GM18870 (cell line): ENCODE data around the gene DYNC1I1.
"Not testable (repeated sequence)": the region's sequence is repeated elsewhere in the genome, so short reads cannot be mapped to it uniquely, and the experiment has no call there.

Experiments used
- ATAC-seq: cut with Tn5 transposase; IDR thresholded peaks from one replicate; pipeline ENCODE4 v1.9.1; 2021; ENCODE audit warnings: moderate library complexity; ENCODE audit not compliant: unreplicated experiment

The DYNC1I1 gene

DNA sequence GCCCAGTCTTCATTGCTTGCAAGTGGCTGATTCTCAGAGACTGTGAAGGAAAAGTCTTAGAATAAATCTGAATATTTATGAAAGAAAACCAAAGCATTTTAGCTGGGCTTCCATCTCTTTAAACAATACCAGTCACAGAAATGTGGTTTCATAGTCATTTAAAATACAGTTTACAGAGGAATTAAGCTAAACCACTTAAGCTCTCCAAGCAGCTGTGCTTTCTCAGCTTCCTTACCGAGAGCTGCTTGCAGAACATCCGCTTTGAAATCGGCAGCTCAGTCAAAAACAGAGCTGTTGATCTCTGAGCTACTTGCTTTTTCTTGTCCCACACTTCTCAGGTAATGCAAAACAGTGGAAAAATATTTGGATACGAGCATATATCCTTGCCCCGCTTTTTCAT lies 134.5 kb downstream of the DYNC1I1 start:
- ATAC-seq = no peak

DNA sequence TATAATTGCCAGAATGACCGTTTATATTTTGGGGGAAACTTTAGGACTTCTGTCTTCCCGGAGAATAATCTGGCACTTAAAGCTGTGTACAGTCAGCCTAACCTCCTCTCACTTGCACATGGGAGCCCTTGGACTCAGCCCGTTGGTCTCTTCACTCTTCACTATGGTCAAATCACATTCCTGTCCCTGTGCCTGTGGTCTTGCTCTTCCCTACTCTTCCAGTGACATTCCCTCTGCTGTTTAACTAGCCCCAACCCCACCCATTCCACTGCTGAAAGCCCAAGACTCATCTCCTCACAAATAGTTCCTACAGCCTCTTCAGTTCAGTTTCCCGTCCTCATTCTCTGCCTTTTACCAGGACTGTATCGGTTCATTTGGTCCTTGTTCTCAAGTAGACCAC lies 135.0 kb downstream of the DYNC1I1 start:
- ATAC-seq = no peak

- ATAC-seq = no peak
These were observed 136.1 kb downstream of the DYNC1I1 start for GRCh38 chr7:95908499-95908898.

DNA sequence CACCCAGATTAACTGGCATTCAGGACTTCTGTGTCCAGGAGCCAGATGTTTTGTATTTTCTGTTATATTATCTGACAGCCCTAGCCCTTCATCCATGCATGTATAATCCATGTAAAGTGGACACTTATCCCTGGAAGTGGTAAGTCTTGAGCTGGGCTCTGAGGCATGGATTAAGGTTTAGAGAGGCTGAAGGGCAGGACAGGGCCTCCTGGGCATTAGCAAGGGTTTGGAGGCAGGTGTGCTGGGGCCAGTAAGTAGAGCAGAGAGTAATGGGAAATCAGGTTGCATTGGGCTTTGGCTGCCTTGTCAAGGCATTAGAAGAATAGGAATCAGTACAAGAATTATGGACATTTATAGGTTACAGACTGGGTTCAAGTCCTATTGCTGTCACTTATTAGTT lies 138.0 kb downstream of the DYNC1I1 start:
- ATAC-seq = no peak

GRCh38 chr7:95915731-95916130 lies 143.4 kb downstream of the DYNC1I1 start:
- ATAC-seq = no peak

- ATAC-seq = peak; percentile 68
These were observed 144.4 kb downstream of the DYNC1I1 start for GRCh38 chr7:95916573-95917297.

DNA sequence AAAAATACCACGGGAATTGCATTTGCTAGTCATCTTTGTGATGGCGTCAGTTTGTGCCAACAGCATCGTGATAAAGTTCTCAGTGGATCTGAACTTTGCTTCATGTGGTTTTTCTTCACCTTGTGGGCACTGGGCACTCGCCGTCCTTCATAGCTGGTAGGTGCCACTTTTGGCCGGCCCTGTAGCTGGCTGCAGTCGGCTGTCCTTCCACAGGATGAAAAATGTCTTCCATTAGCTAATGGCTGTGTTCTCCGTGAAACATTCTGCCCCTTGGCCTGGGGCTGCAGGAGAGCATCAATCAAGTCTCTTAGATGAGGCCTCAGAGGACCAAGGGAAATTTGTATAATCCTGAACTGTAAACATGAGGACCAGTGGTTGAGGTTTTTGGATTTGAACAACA lies 145.3 kb downstream of the DYNC1I1 start:
- ATAC-seq = no peak

DNA sequence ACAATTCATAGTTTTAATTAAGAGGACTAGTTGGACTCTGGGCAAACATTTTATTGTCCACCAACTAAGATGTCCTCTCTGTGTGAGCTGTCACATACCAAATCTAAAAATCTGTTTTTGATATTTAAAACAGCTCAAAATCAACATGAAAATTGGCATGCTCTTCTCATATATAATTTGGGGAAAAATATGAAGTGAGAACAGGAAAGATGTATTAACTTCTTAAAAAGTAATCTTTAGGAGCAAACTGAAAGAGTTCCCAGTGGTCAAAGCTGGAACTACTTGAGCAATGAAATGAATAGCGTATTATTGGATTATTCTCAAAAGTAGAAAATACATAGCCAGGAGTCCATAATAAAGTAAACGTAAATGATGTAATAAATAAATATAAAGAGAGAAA lies 147.2 kb downstream of the DYNC1I1 start:
- no peak for ATAC-seq

DNA sequence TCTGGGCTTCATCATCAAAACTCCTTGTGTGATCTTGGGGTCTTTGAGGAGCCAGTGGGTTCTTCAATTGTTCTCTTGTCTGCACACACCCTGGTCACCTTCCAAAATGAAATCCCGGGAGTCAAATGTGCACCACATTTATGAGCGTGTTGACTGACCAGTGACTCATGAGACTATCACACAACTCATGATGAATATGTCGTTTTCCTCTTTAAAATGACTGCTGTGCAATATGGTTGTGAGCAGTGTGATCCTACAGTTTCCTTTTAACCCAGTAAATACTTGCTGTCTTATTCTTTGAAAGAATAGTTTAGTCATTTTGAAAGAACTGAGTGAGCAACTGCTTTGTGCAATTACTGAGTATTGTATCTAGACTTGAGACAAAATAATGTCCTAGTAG lies 149.2 kb downstream of the DYNC1I1 start:
- no peak for ATAC-seq

DNA sequence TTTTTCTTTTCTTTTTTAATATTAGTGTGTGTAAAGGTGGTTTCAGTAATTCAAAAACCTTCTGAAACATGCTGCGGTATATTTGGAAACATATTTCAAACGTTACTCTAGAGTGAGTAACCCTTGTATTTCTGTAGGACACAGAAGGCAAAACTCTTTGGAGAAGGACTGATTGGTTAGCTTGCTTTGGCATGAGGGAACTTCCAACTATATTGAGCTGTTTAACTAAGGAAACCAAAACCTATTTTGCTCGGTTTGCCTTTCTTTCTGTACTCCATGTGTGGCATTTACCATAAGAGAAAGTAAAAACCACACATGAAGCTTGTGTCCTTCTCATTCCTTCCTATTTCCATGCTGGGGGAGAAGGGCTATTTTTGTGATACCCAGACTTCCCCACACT lies 149.8 kb downstream of the DYNC1I1 start:
- no peak for ATAC-seq

- no peak for ATAC-seq
These were observed 152.9 kb downstream of the DYNC1I1 start for GRCh38 chr7:95925236-95925635.

- no peak for ATAC-seq
These were observed 153.6 kb downstream of the DYNC1I1 start for GRCh38 chr7:95925971-95926370.

DNA sequence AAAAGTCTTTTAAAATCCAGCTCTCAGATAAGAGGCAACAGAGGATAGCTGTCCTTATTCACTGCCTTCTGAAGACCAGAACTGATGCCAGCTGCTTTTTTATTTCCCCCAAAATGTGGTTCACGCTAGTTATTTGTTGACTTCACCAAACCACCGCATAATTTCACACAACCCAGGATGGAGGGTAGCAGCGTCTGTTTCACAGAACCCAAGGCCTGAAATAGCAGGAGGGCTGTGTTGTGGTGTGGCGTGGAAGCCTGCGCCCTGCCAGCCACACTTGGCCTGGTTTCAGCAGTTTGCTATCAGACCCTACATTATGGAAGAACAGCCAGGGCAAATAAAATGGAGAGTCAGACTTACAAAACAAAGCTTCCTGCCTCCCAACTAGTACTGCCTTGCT lies 155.4 kb downstream of the DYNC1I1 start:
- ATAC-seq = no peak

- no peak for ATAC-seq
These were observed 157.4 kb downstream of the DYNC1I1 start for GRCh38 chr7:95929710-95930280.

DNA sequence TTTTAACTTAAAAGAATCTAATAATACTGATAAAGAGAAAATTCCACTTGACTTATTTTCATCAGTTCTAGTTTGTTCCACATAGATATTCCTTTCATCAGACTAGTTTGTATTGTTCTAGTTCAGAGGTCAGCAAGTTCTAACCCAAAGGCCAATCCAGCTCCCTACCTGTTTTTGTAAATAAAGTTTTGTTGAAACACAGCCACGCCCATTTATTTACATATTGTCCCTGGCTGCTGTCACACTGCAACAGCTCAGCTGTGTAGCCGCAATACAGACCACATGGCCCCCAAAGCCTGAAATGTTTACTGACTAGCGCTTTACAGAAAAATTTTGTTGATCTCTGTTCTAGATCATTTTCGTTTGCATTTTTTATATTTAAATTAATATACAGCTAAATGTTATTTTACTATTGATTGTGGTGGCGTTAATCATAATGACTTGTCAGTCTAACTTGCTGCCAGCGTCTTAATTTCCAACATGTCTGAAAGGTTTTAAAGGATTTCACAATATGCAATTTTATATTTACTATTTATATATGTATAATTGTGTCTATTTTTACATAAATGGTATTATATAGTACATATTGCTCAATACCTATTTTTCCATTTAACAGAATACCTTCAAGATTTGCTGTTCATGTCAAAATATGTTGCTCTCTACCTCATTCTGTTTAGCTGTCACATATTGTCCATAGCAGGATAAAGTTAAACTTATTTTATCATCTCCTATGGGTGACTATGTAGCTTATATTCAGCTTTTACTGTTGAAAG lies 159.3 kb downstream of the DYNC1I1 start:
- ATAC-seq = no peak

DNA sequence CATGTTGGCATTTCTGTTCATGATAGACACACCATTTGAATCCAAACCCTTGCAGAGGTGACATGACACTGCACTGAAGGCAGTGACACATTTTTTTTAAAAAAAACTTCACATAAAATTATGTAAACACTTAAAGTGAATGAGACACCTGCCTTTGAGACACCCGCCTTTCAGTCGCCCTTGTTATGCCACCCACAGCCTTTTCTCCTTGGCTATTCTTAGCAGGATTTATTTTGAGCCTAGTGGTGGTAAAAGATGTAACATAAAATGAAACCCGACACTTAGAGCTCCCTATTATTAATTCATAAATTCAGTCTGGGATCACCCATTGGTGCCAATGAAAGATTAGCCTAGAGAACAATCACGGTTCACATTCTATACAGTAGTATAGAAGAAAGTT lies 161.3 kb downstream of the DYNC1I1 start:
- ATAC-seq = no peak

DNA sequence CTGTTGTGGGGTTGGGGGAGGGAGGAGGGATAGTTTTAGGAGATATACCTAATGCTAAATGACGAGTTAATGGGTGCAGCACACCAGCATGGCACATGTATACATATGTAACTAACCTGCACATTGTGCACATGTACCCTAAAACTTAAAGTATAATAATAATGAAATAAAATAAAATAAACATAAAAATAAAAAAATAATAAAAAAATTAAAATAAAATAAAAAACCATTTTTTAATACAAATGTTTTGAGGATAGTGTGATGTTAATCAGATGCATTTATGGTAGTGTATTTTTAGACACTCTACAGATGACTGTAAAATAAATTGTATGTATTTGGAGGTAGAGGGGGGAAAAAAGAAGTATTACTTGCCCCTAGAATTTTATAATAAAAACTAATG lies 172.5 kb downstream of the DYNC1I1 start:
- not testable (repeated sequence) for ATAC-seq

DNA sequence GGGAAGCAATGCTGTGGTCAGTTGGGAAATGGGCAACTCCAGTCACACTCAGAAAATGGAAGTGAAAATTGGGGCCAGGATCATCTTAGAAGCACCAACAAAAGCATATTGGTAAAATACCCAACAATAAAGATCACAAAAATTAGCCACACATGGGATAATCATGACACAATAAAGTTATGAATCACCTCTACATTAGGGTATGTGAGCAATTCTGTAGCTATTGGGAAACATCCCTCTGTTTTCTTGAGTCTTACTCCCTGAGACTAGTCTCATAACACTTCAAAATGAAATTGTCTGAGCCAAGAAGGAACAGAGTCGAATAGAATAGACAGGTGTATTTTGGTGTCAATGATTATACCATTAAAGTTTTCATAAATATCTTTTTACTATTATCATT lies 178.3 kb downstream of the DYNC1I1 start:
- no peak for ATAC-seq

DNA sequence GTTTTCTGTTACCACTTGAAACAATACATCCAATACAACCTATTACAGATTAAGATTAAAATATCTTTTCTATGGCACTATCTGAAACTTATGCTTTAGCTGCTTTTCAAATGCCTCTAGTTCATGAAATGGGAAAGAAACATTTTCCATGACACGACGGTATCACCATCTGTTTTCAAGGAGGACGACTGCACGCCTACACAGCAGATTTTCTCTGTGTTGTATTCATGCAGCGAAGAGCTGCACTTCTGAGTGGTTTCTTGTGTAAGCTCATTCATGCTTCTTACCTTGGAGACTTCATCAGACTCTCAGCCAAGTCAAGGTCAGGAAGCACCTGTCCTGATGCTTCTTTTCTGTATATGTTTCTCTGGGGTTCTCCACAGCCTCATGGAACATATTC lies 179.2 kb downstream of the DYNC1I1 start:
- no peak for ATAC-seq

DNA sequence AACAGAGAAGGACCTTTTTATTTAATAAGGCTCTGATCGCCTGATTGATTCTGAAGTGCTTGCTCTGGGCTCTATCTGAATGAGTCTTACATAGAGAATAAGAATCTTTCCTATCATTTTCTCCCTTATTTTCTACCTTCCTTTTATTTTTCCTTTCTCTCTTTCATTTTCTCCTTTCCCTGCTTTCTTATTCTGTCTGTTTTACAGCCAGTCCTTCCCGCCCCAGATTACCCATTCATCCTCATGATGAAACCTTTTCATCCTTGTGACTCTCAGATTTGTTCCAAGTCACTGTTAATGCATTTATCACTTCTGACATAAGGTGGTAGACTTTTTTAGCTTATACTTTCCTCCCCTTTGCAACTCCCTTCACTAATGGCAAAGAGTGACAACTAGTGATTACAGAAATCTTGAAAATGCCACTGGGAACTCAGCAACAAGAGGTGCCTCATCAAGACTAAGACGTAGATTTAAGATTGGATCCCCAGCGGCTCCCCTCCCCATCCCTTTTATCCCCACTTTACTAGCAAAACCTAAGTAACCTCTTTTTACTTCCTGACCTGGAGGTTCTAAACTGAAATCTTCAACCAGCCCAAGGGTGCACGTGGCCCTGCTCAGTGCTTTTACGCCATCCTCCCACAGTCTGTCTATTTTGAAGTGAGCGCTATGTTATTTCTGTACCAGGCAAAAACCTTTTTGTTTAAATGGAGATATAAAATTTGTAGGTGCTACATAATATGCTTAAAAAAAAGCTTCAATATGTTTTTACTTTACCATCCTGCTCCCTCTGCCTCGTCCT lies 179.8 kb downstream of the DYNC1I1 start:
- ATAC-seq = no peak

- no peak for ATAC-seq
These were observed 180.5 kb downstream of the DYNC1I1 start for GRCh38 chr7:95952851-95953250.
